Putamen (tissue), 1 donor: ENCODE measurements around the gene MYBPC1.

Experiments
- DNase-seq: peaks from one replicate; pipeline ENCODE4 v3.0.0-alpha.2; 2016; ENCODE audit warnings: low spot score

MYBPC1 gene

DNA sequence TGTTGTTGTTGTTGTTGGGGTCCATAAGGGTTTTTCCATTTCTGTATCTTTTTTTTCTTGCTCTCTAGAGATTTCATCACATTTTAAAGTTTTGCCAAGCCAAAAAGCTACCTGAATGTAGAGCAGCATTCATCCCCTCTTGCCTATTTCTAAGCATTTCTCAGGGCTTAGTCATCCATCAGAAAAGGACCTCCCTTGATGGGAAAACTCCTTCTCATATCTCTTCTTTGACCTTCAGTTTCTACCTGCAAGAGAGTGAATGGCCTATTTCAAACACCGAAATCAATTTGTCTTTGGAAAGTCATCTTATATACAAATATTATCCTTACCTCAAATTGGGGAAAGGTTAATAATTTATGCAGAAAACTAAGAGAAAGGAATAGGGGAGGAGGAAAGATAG lies 4.5 kb downstream of the MYBPC1 start:
- DNase-seq, result no peak

DNA sequence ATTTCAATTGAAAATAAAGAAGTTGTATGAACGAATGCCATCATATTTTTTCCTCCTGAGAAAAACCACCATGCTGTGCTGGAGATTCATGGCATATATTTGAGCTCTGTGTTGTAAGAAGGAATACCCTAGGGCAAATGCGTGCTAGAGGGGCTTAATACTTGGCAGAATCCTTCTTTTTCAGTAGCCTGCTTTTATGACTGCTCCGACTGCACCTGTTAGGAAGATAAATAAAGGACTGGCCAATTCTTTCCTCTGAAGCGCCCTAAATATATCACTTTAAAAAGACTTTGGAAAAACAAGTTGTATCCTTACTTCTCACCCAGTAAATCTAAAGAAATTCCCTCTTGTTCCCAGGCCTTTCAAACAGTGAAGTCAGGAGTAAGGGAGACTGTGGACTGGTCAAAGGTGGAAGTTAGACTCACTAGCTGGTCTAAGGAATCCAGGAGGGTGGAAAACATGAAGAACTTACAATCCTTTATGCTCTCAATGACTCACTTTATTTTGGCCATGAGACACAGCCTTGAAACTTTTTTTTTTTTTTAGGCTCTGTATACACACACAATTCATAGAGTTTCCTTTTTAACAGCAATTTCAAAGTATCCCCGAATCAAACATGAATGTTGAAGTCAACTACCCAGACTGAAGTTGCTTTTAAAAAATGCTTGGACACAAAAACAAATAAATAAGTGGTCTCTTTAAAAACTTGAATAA lies 5.2 kb downstream of the MYBPC1 start:
- DNase-seq, result no peak

DNA sequence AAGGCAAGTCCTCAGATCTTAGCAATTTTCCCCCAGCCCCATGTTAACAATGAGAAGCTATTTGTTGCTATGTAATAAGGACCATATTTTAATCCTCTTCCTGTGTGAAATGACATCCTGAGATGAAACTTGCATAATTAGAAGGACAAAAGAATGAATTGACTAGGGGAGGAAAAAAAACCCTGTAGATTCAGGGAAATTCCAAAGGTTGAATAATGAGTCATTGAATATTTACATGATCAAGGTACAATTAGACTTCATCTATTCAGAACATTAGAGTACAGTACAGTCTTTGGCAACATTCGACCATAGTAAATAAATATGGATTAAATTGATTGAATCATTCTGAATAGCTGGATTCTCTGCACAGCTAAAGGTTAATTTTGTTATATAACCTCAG lies 9.4 kb downstream of the MYBPC1 start:
- DNase-seq, result no peak

DNA sequence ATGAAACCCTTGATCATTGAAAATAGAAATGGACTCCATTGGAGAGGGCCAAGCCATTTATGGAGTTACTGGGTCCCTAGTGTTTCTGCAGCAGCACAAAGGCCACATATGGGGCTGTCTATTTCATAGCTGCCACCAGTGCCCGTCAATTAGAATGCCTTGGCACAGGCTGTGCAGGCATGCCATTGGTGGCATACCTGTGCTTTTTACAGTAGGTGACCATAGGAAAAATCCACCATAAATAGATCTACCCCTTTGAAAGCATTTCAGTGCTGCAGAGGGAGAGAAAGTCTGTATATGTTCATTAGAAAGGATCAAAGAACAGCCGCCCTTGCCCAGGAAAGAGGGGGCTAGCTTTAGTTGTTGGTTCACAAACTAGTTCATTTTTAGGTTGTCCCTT lies 13.1 kb downstream of the MYBPC1 start:
- no peak for DNase-seq

DNA sequence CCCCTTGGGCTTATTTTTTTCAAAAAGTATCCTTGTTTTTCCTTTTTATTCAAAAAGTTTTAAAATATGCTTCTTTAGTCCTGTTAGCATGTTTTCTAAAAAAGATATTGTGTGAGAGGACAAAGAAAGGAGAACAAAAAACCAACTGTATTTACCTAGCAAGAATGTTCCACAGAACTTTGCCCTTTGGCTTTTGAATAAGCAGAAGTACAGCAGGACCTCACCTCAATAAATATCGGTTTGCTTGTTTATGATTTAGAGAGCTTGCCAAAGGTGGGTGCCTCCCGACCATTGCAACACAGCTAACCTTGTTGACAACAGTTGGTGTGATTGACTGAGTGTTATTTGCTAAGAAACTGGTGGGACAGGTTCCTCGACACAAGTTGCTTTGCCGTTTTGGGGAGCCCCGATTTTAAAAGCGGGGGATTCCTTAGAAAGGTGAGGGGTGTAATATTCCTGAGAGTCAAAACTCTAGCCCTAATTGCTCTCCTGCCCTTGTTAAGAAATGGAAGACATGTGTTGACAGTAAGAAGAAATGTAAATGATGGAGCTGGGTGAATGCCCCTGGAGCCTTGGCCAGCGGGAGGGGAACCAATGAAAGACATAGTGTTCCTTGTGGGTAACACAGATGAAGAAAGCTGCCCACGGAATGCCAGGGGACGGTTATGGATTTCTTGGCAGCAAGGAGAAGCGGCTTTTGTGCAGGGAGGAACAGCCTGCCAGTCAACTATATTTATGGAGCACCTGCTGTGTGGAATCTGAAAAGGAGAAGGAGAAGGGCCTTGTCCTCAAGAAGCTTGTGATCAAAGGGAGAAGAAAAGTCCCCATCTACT lies 13.7 kb downstream of the MYBPC1 start:
- DNase-seq, result no peak

DNA sequence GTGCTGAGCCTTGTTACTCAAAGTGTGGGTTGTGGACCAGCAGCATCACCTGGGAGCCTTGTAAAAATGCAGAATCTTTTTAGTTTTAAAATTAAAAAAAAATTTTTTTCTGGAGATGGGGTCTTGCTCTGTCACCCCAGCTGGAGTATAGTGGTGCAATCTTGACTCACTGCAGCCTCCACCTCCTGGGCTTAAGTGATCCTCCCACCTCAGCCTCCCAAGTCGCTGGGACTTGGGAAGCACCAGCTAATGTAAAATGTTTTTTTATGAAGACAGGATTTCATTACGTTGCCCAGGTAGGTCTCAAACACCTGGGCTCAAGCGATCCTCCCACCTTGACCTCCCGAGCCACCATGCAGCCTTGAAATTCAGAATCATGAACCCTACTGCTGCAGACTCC lies 14.4 kb downstream of the MYBPC1 start:
- no peak for DNase-seq

- no peak for DNase-seq
Measured at GRCh38 chr12:101612160-101612916, 17.6 kb downstream of the MYBPC1 start.

DNA sequence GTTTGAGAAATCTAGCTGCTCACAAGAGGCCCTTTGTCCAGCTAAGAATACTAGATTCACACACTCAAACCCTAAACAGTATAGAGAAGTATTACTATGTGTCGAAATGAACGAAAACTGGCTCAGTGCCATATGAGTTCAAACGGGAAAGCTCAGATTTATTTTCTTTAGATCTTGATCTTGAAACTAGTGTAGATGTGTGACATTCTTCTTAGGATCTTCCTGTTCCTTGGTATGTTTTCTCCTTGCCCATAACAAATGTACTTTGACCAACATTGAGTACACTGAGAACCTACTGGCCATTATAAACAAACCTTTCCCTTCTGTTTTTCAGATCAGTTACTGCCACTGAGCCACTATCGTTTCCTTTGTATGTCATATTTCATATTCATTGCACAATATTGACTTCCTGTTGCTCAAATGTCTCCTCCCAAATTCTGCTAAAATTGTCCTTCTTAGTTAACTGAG lies 21.3 kb downstream of the MYBPC1 start:
- DNase-seq, result no peak

GRCh38 chr12:101619026-101619786 lies 24.4 kb downstream of the MYBPC1 start:
- DNase-seq, result no peak

DNA sequence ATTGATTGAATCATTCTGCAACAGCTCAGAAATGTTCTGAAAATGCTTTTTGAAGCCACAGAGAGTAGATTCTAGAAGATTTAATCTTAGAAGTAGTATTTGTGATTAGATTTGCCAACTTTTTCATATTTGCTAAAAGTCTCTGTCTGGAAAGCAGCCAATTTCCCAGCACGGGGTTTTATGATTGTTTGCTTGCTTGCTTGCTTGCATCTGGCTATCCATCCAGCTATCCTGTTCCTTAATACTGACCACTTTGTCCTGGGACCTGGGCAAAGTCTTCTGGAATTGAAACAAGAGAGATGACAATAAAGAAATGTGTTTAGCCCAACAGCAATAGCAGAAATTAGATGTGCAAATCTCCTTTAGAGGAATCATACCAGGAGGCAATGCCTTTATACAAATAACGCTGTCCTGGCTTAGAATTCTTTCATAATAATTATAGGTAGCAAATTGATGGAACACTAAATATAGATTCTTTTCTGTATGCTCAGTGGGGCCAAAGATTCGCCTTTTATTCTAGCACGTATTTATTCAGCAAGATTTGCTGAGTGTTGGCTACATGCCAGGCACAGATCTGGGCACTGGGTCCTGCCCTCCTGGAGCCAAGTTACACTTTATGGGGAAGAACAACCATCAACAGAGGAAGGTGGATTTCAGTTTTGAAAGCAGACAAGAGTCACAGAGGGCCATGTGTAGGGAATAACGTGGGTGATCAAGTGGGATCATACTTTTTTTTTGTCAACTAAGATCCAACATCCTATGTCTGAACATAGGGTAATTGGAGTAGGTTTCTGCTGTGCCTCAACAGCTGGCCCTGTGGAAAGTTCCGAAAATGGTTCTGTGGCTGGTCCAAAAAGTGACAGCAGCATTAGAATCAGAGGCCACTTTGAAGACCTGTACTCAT lies 25.3 kb downstream of the MYBPC1 start:
- DNase-seq, result no peak

DNA sequence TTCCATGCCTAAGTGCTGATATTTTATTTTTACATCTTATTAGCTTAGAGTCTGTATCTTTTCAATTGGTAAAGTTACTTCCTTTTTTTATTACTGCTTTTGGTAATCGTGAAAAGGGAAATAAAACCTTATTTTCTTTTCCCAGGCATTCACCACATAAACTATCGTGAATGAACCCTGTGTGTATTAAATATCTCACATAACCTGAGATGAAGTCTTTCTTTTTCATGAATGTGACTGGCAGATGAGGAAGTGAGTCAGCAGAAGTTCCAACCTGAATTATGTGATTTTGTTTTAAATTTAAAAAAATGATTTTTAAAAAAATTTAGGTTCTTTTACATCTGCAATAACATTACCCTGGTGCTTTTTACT lies 26.0 kb downstream of the MYBPC1 start:
- DNase-seq, result no peak

DNA sequence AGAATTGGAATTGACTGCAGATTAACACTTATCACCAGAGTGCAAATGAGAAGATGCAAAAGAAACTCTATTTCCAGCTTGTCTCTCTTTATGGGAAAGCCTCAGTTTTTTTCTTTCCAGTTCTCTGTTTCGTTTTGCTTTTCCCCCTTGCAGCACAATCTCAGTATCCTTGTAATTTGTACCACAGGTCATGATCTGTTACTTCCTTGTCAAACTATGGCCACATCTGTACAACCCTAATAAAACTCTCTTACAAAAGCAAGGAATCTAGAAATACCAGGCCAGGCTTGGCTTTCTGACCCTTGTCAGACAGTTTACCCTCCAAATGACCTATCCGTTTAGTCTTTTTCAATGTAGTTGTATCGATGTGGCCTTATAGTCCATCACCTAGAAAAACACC lies 33.9 kb downstream of the MYBPC1 start:
- DNase-seq, result no peak

- no peak for DNase-seq
Measured at GRCh38 chr12:101634724-101635123, 40.0 kb downstream of the MYBPC1 start.

- no peak for DNase-seq
Measured at GRCh38 chr12:101637936-101638335, 43.2 kb downstream of the MYBPC1 start.

- no peak for DNase-seq
Measured at GRCh38 chr12:101642115-101643067, 47.6 kb downstream of the MYBPC1 start.

GRCh38 chr12:101647711-101648110 lies 52.9 kb downstream of the MYBPC1 start:
- no peak for DNase-seq

- DNase-seq, result no peak
Measured at GRCh38 chr12:101648195-101648594, 53.4 kb downstream of the MYBPC1 start.

- DNase-seq, result no peak
Measured at GRCh38 chr12:101650346-101651117, 55.8 kb downstream of the MYBPC1 start.

- DNase-seq, result no peak
Measured at GRCh38 chr12:101653030-101653429, 58.3 kb downstream of the MYBPC1 start.
